GM21515 (cell line): Measurements from ENCODE around the gene PRPF19.

Experiments used
- ATAC-seq: cut with Tn5 transposase; IDR thresholded peaks from one replicate; pipeline ENCODE4 v1.9.1; 2021; ENCODE audit not compliant: unreplicated experiment

Gene PRPF19

GRCh38 chr11:60860943-60861342, 45.4 kb downstream of the PRPF19 start:
- no peak for ATAC-seq

- no peak for ATAC-seq
These were observed 46.7 kb downstream of the PRPF19 start for GRCh38 chr11:60859616-60860250.

GRCh38 chr11:60858731-60859464, 47.5 kb downstream of the PRPF19 start:
- ATAC-seq, result no peak

- ATAC-seq, result no peak
These were observed 48.1 kb downstream of the PRPF19 start for GRCh38 chr11:60858236-60858635.

- ATAC-seq, result no peak
These were observed 48.8 kb downstream of the PRPF19 start for GRCh38 chr11:60857378-60858232.

GRCh38 chr11:60855726-60856633, 50.4 kb downstream of the PRPF19 start, which contains the start of gene PTGDR2:
Gene PTGDR2, minus strand, starts transcription at chr11:60855950. Its CDS starts 2,228 bp downstream, at chr11:60853722.
- no peak for ATAC-seq

GRCh38 chr11:60854847-60855725, 51.3 kb downstream of the PRPF19 start:
- ATAC-seq, result no peak

- ATAC-seq, result no peak
These were observed 52.1 kb downstream of the PRPF19 start for GRCh38 chr11:60854140-60854846.

GRCh38 chr11:60852982-60853950, 53.1 kb downstream of the PRPF19 start:
- ATAC-seq, result no peak

GRCh38 chr11:60852117-60852981, 54.0 kb downstream of the PRPF19 start:
- no peak for ATAC-seq

GRCh38 chr11:60851327-60852104, 54.9 kb downstream of the PRPF19 start:
- no peak for ATAC-seq

GRCh38 chr11:60849641-60850520, 56.5 kb downstream of the PRPF19 start:
- no peak for ATAC-seq

- ATAC-seq, result no peak
These were observed 57.7 kb downstream of the PRPF19 start for GRCh38 chr11:60848714-60849151.

- ATAC-seq, result no peak
These were observed 58.5 kb downstream of the PRPF19 start for GRCh38 chr11:60847896-60848295.

- no peak for ATAC-seq
These were observed 59.1 kb downstream of the PRPF19 start for GRCh38 chr11:60847281-60847680.
